ENCODE results near the gene NRN1L. TPM values are rescaled to one million over a fixed set of nuclear protein-coding genes. Genes with fewer than 3 reads are reported as not detected.
"Not testable (repeated sequence)": the region's sequence is repeated elsewhere in the genome, so short reads cannot be mapped to it uniquely, and the experiment has no call there.

The NRN1L gene
- 1.1 TPM for polyA plus RNA-seq (2013, experiment 1 of 4)
- 0.96 TPM for polyA plus RNA-seq (2013, experiment 2 of 4)
- polyA plus RNA-seq (2013, experiment 3 of 4): not detected
- 1.6 TPM for polyA plus RNA-seq (2013, experiment 4 of 4)

- 12% methylated on average over 22 of the region's 22 CpGs for WGBS, 2 experiments
- Histone ChIP-seq H3K9me3 (ENCODE audit: control insufficient read depth, low read length) (no peaks in the 10 kb centered on the region), H3K4me1 (ENCODE audit: control insufficient read depth, insufficient read depth, low read length) (no peaks in the 10 kb centered on the region), H3K4me3 (ENCODE audit: insufficient read depth, low read depth, low read length) (no peak within 1 kb of the TSS), H3K36me3 (ENCODE audit: control insufficient read depth, insufficient read depth, low read length) (peaks cover 19% of the 10 kb centered on the region), H3K27ac (ENCODE audit: insufficient read depth, low read depth, low read length, poor library complexity, severe bottlenecking) (no peak within 1 kb of the TSS), H3K27me3 (ENCODE audit: control insufficient read depth, insufficient read depth, low read length, poor library complexity, severe bottlenecking) (no peaks in the 10 kb centered on the region)
Measured at GRCh38 chr16:67884684-67885083, at the start of gene NRN1L. Gene NRN1L, plus strand, starts transcription at chr16:67884885. Its CDS starts 19 bp downstream, at chr16:67884904.

- not testable (repeated sequence) for H3K27me3 ChIP-seq (ENCODE audit: control insufficient read depth, insufficient read depth, low read length, poor library complexity, severe bottlenecking); H3K36me3 ChIP-seq (ENCODE audit: control insufficient read depth, insufficient read depth, low read length); H3K9me3 ChIP-seq (ENCODE audit: control insufficient read depth, low read length); H3K4me3 ChIP-seq (ENCODE audit: insufficient read depth, low read depth, low read length); H3K27ac ChIP-seq (ENCODE audit: insufficient read depth, low read depth, low read length, poor library complexity, severe bottlenecking); H3K4me1 ChIP-seq (ENCODE audit: control insufficient read depth, insufficient read depth, low read length)
- WGBS, 2 experiments: 90 to 92% methylated on average over 10 of the region's 10 CpGs
Measured at GRCh38 chr16:67837190-67837589, 47.5 kb upstream of the NRN1L start.

- Histone ChIP-seq H3K9me3 (ENCODE audit: control insufficient read depth, low read length) (no peaks in the 10 kb centered on the region), H3K4me3 (ENCODE audit: insufficient read depth, low read depth, low read length) (no peak overlapping the region), H3K36me3 (ENCODE audit: control insufficient read depth, insufficient read depth, low read length) (no peaks in the 10 kb centered on the region), H3K27ac (ENCODE audit: insufficient read depth, low read depth, low read length, poor library complexity, severe bottlenecking) (no peak overlapping the region), H3K4me1 (ENCODE audit: control insufficient read depth, insufficient read depth, low read length) (peaks cover 3% of the 10 kb centered on the region), H3K27me3 (ENCODE audit: control insufficient read depth, insufficient read depth, low read length, poor library complexity, severe bottlenecking) (no peaks in the 10 kb centered on the region)
- 88 to 96% methylated on average over 2 of the region's 2 CpGs for WGBS, 2 experiments
Measured at GRCh38 chr16:67837811-67838210, 46.9 kb upstream of the NRN1L start.

GRCh38 chr16:67841198-67841815 is 43.4 kb upstream of the NRN1L start:
- 67 to 69% methylated on average over 17 of the region's 17 CpGs for WGBS, 2 experiments
- H3K27me3 ChIP-seq (ENCODE audit: control insufficient read depth, insufficient read depth, low read length, poor library complexity, severe bottlenecking): no peaks in the 10 kb centered on the region
- no peaks in the 10 kb centered on the region for H3K9me3 ChIP-seq (ENCODE audit: control insufficient read depth, low read length)
- H3K4me1 ChIP-seq (ENCODE audit: control insufficient read depth, insufficient read depth, low read length): peaks cover 23% of the 10 kb centered on the region
- peak overlapping the region; percentile 17 for H3K27ac ChIP-seq (ENCODE audit: insufficient read depth, low read depth, low read length, poor library complexity, severe bottlenecking)
- H3K4me3 ChIP-seq (ENCODE audit: insufficient read depth, low read depth, low read length): peak overlapping the region; percentile 97
- H3K36me3 ChIP-seq (ENCODE audit: control insufficient read depth, insufficient read depth, low read length): no peaks in the 10 kb centered on the region

- H3K4me3 ChIP-seq (ENCODE audit: insufficient read depth, low read depth, low read length): peak within 1 kb of the TSS; percentile 97
- H3K27ac ChIP-seq (ENCODE audit: insufficient read depth, low read depth, low read length, poor library complexity, severe bottlenecking): peak within 1 kb of the TSS; percentile 42
- H3K9me3 ChIP-seq (ENCODE audit: control insufficient read depth, low read length): no peaks in the 10 kb centered on the region
- 1% methylated on average over 83 of the region's 83 CpGs for WGBS, 2 experiments
- H3K27me3 ChIP-seq (ENCODE audit: control insufficient read depth, insufficient read depth, low read length, poor library complexity, severe bottlenecking): no peaks in the 10 kb centered on the region
- H3K4me1 ChIP-seq (ENCODE audit: control insufficient read depth, insufficient read depth, low read length): peaks cover 23% of the 10 kb centered on the region
- H3K36me3 ChIP-seq (ENCODE audit: control insufficient read depth, insufficient read depth, low read length): no peaks in the 10 kb centered on the region
Measured at GRCh38 chr16:67841816-67842508, 42.7 kb upstream of the NRN1L start, which contains the start of gene THAP11. Gene THAP11, plus strand, starts transcription at chr16:67842320. Its CDS starts 235 bp downstream, at chr16:67842555.

GRCh38 chr16:67842509-67843342 is 42.0 kb upstream of the NRN1L start:
- Histone ChIP-seq H3K4me3 (ENCODE audit: insufficient read depth, low read depth, low read length) (peak overlapping the region; percentile 97), H3K9me3 (ENCODE audit: control insufficient read depth, low read length) (no peaks in the 10 kb centered on the region), H3K27ac (ENCODE audit: insufficient read depth, low read depth, low read length, poor library complexity, severe bottlenecking) (peak overlapping the region; percentile 42), H3K4me1 (ENCODE audit: control insufficient read depth, insufficient read depth, low read length) (peaks cover 23% of the 10 kb centered on the region), H3K27me3 (ENCODE audit: control insufficient read depth, insufficient read depth, low read length, poor library complexity, severe bottlenecking) (no peaks in the 10 kb centered on the region), H3K36me3 (ENCODE audit: control insufficient read depth, insufficient read depth, low read length) (no peaks in the 10 kb centered on the region)
- 1% methylated on average over 67 of the region's 67 CpGs for WGBS, 2 experiments

- WGBS, 2 experiments: 25 to 29% methylated on average over 11 of the region's 11 CpGs
- peaks cover 29% of the 10 kb centered on the region for H3K4me1 ChIP-seq (ENCODE audit: control insufficient read depth, insufficient read depth, low read length)
- peak overlapping the region; percentile 42 for H3K27ac ChIP-seq (ENCODE audit: insufficient read depth, low read depth, low read length, poor library complexity, severe bottlenecking)
Measured at GRCh38 chr16:67843343-67843765, 41.3 kb upstream of the NRN1L start.

GRCh38 chr16:67844497-67844896 is 40.2 kb upstream of the NRN1L start:
- H3K4me3 ChIP-seq (ENCODE audit: insufficient read depth, low read depth, low read length): no peak overlapping the region
- H3K4me1 ChIP-seq (ENCODE audit: control insufficient read depth, insufficient read depth, low read length): peaks cover 29% of the 10 kb centered on the region
- no peak overlapping the region for H3K27ac ChIP-seq (ENCODE audit: insufficient read depth, low read depth, low read length, poor library complexity, severe bottlenecking)
- H3K27me3 ChIP-seq (ENCODE audit: control insufficient read depth, insufficient read depth, low read length, poor library complexity, severe bottlenecking): no peaks in the 10 kb centered on the region
- no peaks in the 10 kb centered on the region for H3K9me3 ChIP-seq (ENCODE audit: control insufficient read depth, low read length)
- no peaks in the 10 kb centered on the region for H3K36me3 ChIP-seq (ENCODE audit: control insufficient read depth, insufficient read depth, low read length)
- WGBS, 2 experiments: 85% methylated on average over 4 of the region's 4 CpGs

More at GRCh38 chr16:67843343-67843765, 41.3 kb upstream of the NRN1L start:
- H3K36me3 ChIP-seq (ENCODE audit: control insufficient read depth, insufficient read depth, low read length): no peaks in the 10 kb centered on the region
- no peaks in the 10 kb centered on the region for H3K27me3 ChIP-seq (ENCODE audit: control insufficient read depth, insufficient read depth, low read length, poor library complexity, severe bottlenecking)
- peak overlapping the region; percentile 97 for H3K4me3 ChIP-seq (ENCODE audit: insufficient read depth, low read depth, low read length)
- no peaks in the 10 kb centered on the region for H3K9me3 ChIP-seq (ENCODE audit: control insufficient read depth, low read length)

GRCh38 chr16:67845291-67846062 is 39.2 kb upstream of the NRN1L start:
- H3K9me3 ChIP-seq (ENCODE audit: control insufficient read depth, low read length): no peaks in the 10 kb centered on the region
- no peaks in the 10 kb centered on the region for H3K36me3 ChIP-seq (ENCODE audit: control insufficient read depth, insufficient read depth, low read length)
- H3K27me3 ChIP-seq (ENCODE audit: control insufficient read depth, insufficient read depth, low read length, poor library complexity, severe bottlenecking): no peaks in the 10 kb centered on the region
- peaks cover 29% of the 10 kb centered on the region for H3K4me1 ChIP-seq (ENCODE audit: control insufficient read depth, insufficient read depth, low read length)
- WGBS, 2 experiments: 83 to 87% methylated on average over 5 of the region's 5 CpGs
- peak overlapping the region; percentile 100 for H3K4me3 ChIP-seq (ENCODE audit: insufficient read depth, low read depth, low read length)
- H3K27ac ChIP-seq (ENCODE audit: insufficient read depth, low read depth, low read length, poor library complexity, severe bottlenecking): no peak overlapping the region
